ENCODE measurements around the gene METTL25. TPM values are rescaled to one million over a fixed set of nuclear protein-coding genes. Genes with fewer than 3 reads are reported as not detected.

The METTL25 gene
- total RNA-seq, 6 donors from 2014 or later, result 12.6 to 18.5 (median 14.6) TPM

DNA sequence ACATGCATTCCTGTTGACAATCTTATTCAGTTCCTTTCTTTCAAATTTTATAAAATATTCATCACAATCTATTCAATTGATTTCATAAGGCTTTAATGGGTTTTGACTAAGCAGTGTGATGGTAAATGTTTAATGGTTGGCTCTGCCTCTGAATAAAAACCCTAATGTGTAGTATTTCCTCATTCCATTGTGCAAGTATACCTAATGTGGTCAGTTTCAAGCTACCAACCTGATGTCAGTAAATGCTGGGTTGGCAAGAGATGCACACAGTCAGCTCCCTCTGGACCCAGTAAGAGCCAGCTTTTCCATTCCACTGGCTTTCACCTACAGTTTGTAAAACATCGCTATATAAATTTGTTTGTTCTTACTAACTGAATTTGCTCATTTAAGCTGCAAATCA, 53.9 kb downstream of the METTL25 start:
- no peak overlapping the region for H3K27ac ChIP-seq
- ATAC-seq (ENCODE audit: low FRiP score in 2 of 2), result no peak

DNA sequence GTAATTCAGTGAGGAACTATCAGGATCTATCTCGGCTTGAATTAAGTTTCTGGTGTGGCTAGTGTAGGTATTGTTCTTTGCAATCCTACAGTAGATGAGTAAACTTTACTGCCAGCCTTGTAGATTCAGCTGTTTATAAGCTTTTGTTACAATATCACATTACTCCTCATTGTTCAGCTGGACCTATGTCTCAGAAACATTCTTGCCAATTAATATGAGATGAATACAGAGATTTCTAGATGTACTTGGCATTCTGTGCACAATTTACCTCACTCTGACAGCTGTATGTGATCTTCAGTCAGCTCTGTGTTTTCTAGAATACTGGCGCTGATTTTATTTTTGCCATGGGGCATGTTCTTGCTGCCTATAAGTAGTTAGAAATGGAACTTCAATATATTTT, 55.7 kb downstream of the METTL25 start:
- Histone ChIP-seq H3K27ac (no peak overlapping the region), H3K4me3 (no peak overlapping the region), H3K27me3 (no peaks in the 10 kb centered on the region), H3K9me3 (no peaks in the 10 kb centered on the region), H3K4me1 (no peaks in the 10 kb centered on the region), H3K36me3 (peaks cover 0 to 3% (median 0%) of the 10 kb centered on the region in 4 donors)
- DNase-seq (no peak), ATAC-seq (ENCODE audit: low FRiP score in 2 of 2) (no peak)
- WGBS, 2 donors, result 79% methylated on average over 2 of the region's 2 CpGs
- TF ChIP-seq, protein P1, sequence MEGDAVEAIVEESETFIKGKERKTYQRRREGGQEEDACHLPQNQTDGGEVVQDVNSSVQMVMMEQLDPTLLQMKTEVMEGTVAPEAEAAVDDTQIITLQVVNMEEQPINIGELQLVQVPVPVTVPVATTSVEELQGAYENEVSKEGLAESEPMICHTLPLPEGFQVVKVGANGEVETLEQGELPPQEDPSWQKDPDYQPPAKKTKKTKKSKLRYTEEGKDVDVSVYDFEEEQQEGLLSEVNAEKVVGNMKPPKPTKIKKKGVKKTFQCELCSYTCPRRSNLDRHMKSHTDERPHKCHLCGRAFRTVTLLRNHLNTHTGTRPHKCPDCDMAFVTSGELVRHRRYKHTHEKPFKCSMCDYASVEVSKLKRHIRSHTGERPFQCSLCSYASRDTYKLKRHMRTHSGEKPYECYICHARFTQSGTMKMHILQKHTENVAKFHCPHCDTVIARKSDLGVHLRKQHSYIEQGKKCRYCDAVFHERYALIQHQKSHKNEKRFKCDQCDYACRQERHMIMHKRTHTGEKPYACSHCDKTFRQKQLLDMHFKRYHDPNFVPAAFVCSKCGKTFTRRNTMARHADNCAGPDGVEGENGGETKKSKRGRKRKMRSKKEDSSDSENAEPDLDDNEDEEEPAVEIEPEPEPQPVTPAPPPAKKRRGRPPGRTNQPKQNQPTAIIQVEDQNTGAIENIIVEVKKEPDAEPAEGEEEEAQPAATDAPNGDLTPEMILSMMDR (IDR thresholded peaks at IDR 0.05), result no peak
- TF ChIP-seq POLR2AphosphoS5 (IDR thresholded peaks at IDR 0.05), result no peak
- TF ChIP-seq EP300 (IDR thresholded peaks at IDR 0.05), result no peak
- no peak for TF ChIP-seq POLR2A (IDR thresholded peaks at IDR 0.05)

More for the DNA sequence above, 53.9 kb downstream of the METTL25 start:
- no peak for DNase-seq
- Histone ChIP-seq H3K4me3 (no peak overlapping the region), H3K36me3 (peaks cover 0 to 3% (median 0%) of the 10 kb centered on the region in 4 donors), H3K27me3 (no peaks in the 10 kb centered on the region), H3K4me1 (no peaks in the 10 kb centered on the region), H3K9me3 (no peaks in the 10 kb centered on the region)
- 97% methylated on average over 1 of the region's 1 CpG for WGBS, 2 donors
- TF ChIP-seq EP300 (IDR thresholded peaks at IDR 0.05) (no peak), POLR2AphosphoS5 (IDR thresholded peaks at IDR 0.05) (no peak)

DNA sequence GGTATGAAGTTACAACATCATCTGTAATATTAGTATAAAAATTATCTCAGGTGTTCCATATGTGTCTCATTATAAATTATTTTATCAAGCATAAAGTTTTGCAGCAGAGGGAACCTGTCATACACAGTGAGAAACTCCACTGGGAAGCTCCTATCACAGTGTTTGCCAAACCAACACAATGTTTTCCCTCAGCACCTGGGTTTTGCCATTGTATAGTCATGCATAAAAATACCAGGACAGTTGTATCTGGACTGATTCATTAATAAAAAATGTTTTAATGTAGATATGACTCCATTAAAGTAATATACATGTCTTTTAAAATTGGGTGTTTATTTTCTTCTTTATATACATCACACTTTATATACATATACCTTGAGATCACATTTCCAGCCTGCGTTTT, 56.6 kb downstream of the METTL25 start:
- Histone ChIP-seq H3K4me3 (no peak overlapping the region), H3K27ac (no peak overlapping the region), H3K27me3 (no peaks in the 10 kb centered on the region), H3K9me3 (no peaks in the 10 kb centered on the region), H3K4me1 (no peaks in the 10 kb centered on the region), H3K36me3 (no peaks in the 10 kb centered on the region)
- 94 to 100% methylated on average over 1 of the region's 1 CpG for WGBS, 2 donors
- TF ChIP-seq POLR2A (IDR thresholded peaks at IDR 0.05) (no peak), EP300 (IDR thresholded peaks at IDR 0.05) (no peak), POLR2AphosphoS5 (IDR thresholded peaks at IDR 0.05) (no peak)
- TF ChIP-seq, protein P1 (IDR thresholded peaks at IDR 0.05), result no peak
- DNase-seq (no peak), ATAC-seq (ENCODE audit: low FRiP score in 2 of 2) (no peak)

DNA sequence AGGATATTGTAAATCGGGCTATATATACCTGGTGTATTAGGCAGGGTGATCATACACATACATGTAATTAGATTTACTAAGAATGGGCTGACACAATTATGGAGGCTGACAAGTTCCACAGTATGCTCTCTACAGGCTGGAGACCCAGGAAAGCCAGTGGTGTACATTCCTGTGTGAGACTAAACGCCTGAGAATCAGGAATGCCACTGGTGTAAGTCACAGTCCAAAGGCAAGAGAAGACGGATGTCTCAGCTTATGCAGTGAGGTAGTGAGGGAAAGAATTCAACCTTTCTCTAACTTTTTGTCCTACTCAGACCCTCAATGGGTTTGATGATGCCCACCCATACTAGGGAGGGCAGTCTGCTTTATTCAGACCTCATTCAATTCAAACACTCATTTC, 57.1 kb downstream of the METTL25 start:
- H3K36me3 ChIP-seq, result no peaks in the 10 kb centered on the region
- DNase-seq (no peak), ATAC-seq (ENCODE audit: low FRiP score in 2 of 2) (no peak)
- H3K27ac ChIP-seq, result no peak overlapping the region
- no peaks in the 10 kb centered on the region for H3K9me3 ChIP-seq
- H3K4me1 ChIP-seq, result no peaks in the 10 kb centered on the region
- no peaks in the 10 kb centered on the region for H3K27me3 ChIP-seq
- no peak overlapping the region for H3K4me3 ChIP-seq
- TF ChIP-seq POLR2A (IDR thresholded peaks at IDR 0.05) (no peak), EP300 (IDR thresholded peaks at IDR 0.05) (no peak), POLR2AphosphoS5 (IDR thresholded peaks at IDR 0.05) (no peak)
- TF ChIP-seq, protein P1 (IDR thresholded peaks at IDR 0.05), result no peak
- 85 to 89% methylated on average over 3 of the region's 3 CpGs for WGBS, 2 donors

DNA sequence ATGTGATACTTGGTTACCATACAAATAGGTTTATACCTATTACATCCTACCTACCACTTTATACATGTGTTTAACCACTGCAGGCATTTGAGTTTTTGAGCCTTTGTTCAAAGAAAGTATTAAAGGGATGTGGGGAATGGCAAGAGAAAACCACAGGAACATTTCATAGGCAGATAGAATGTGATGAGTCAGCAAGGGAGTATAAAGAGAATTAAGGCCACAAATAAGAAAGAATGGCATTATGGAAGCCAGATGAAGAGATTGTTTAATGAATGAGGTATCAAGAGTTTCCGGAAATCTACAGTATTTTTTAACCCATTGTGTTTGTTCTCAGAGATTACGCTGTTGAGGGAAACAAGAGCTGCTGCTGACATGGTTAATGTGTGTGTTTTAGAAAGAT, 66.9 kb downstream of the METTL25 start:
- TF ChIP-seq, protein P1 (IDR thresholded peaks at IDR 0.05), result no peak
- no peak for TF ChIP-seq POLR2A (IDR thresholded peaks at IDR 0.05)
- TF ChIP-seq EP300 (IDR thresholded peaks at IDR 0.05), result no peak
- no peak for TF ChIP-seq POLR2AphosphoS5 (IDR thresholded peaks at IDR 0.05)
- no peak for ATAC-seq (ENCODE audit: low FRiP score in 2 of 2)

More for the DNA sequence above, 66.9 kb downstream of the METTL25 start:
- H3K4me3 ChIP-seq, result no peak overlapping the region
- no peaks in the 10 kb centered on the region for H3K27me3 ChIP-seq
- H3K9me3 ChIP-seq, result no peaks in the 10 kb centered on the region
- H3K27ac ChIP-seq, result no peak overlapping the region
- no peaks in the 10 kb centered on the region for H3K4me1 ChIP-seq
- no peaks in the 10 kb centered on the region for H3K36me3 ChIP-seq
- WGBS, 2 donors, result 67 to 68% methylated on average over 2 of the region's 2 CpGs
- DNase-seq, result no peak

Data from upper lobe of left lung (tissue), 6 donors.